Medulla oblongata (tissue), 1 donor: ENCODE measurements around the gene ANAPC2.

ENCODE experiments used
- DNase-seq: peaks from one replicate; pipeline ENCODE4 v3.0.0-alpha.2; 2015; ENCODE audit errors: extremely low spot score

The ANAPC2 gene

DNA sequence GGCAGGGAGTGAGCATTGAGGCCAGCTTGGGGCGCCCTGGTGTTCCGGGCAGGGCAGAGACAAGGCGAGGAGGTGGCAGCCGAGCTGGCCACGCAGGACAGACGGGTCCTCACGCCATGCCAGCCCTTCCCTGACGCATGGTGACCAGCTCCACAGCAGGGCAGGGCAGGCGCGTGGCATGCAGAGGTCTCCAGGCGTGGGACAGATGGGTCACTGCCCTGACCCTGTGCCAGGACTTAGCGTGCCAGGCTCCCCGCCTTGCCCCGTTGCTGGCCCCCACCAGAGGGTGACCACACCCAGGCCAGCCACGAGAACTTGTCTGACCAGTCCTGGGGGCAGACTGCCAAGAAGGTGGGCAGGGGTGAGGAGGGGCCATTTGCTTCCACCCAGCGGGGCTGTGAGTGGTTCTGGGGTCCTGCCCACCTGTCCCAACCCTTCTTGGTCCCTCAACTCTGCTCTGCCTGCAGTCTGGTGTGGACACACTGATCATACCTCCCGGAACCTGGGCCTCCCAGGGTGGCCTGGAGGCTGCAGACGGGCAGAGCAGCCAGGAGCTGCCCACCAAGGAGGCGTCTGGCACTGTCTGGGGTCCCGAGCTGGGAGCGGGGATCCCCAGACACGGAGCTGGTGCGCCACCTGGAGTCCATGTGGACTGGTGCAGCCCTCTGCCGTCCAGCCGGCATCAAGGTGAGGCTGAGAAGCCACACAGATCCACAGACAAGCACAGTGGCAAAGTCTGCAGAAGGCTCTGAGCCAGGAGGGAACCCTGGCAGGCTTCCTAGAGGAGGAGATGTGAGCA, 38.9 kb upstream of the ANAPC2 start, which contains the start of gene RNF224:
Gene RNF224 (plus strand): TSS at position 449 of the 799 bp plus-strand sequence. CDS start 834 bp downstream, outside the sequence.
- peak; percentile 71 for DNase-seq

DNA sequence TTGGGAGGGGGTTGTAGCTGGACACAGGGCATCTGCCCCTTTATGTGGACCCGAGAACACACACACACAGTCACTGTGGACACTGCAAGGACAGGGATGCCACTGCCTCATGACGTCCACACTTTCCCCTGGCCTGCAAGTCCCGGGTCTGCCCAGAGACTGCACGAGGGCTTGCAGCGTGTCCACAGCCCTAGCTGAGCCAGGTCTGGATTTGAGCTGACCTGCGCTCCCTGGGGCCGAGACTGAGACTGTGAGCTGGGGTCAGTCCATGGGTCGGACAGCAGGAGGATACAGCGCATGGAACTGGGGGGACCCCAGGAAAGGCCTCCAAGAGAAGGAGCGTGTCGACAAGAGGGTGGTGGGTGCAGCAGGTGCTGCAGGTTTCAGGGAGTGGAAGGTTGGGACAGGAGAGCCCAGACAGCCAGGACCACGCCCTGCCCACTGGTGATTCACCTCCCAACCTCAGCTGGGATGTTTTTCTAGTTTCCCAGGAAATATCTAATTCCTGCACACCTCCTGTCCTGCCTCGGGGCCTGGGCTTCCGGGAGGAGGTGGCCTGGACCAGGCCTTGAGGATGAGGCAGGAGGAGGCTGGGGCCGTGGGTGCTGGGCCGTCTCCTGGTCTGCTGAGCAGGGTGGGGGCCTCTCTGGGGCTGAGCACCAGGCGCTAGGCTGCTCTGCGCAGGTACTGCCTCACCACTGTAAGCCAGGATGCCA, 38.1 kb upstream of the ANAPC2 start:
- DNase-seq: no peak

DNA sequence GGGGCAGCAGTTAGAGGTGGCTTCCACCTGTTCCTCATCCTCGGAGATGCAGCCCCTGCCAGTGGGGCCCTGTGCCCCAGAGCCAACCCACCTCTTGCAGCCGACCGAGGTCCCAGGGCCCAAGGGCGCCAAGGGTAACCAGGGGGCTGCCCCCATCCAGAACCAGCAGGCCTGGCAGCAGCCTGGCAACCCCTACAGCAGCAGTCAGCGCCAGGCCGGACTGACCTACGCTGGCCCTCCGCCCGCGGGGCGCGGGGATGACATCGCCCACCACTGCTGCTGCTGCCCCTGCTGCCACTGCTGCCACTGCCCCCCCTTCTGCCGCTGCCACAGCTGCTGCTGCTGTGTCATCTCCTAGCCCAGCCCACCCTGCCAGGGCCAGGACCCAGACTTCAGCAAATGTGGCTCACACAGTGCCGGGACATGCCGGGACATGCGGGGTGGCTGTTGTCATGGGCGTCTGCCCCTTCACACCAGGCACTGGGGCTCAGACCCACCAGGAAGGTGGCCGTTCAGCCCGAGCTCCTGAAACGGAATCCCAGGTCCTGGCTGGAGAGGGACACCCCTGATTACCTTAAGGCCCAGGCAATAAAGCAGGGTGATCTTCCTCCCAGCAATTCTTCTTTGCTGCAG, 37.5 kb upstream of the ANAPC2 start:
- no peak for DNase-seq

DNA sequence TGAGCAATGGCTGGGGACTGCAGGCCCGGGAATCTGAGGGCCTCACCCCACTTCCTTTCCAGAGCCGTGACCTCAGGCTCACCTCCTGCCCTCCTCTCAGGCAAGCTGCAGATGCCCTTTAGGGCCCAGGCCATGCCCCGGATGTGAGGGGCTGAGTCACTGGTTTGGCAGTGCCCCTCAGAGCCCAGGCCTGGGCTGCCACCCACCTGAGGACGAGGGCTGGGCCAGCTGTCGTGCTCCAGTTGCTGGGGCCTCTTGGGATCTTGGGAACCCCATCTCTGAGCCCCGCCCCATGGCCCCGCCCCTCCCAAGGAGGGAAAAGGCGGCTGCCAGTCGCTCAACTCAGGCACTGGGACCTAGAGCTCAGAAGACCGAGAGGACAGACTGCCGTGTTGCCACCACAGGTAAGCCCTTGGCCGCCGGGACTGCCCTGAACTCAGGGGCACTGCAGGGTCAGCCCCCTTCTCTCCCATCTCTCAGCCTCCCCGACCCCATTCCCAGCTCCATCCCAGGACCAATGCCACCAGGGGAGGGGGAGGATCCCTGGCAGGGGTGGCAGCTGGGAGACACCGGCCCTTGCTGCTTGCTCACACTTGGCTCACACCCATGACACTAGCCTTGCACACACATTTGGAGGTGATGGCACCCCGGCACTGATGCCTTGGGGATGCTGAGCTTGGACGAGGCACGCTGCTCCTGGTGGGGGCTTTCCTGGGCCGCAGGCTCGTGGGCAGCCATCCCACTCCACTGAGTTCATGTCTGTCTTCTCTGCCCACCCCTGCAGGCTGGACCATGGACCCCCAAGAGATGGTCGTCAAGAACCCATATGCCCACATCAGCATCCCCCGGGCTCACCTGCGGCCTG, 36.7 kb upstream of the ANAPC2 start, which contains the start of gene CYSRT1:
Gene CYSRT1 (plus strand): TSS at position 345 of the 865 bp plus-strand sequence. CDS start 448 bp downstream, at position 793.
- no peak for DNase-seq

DNA sequence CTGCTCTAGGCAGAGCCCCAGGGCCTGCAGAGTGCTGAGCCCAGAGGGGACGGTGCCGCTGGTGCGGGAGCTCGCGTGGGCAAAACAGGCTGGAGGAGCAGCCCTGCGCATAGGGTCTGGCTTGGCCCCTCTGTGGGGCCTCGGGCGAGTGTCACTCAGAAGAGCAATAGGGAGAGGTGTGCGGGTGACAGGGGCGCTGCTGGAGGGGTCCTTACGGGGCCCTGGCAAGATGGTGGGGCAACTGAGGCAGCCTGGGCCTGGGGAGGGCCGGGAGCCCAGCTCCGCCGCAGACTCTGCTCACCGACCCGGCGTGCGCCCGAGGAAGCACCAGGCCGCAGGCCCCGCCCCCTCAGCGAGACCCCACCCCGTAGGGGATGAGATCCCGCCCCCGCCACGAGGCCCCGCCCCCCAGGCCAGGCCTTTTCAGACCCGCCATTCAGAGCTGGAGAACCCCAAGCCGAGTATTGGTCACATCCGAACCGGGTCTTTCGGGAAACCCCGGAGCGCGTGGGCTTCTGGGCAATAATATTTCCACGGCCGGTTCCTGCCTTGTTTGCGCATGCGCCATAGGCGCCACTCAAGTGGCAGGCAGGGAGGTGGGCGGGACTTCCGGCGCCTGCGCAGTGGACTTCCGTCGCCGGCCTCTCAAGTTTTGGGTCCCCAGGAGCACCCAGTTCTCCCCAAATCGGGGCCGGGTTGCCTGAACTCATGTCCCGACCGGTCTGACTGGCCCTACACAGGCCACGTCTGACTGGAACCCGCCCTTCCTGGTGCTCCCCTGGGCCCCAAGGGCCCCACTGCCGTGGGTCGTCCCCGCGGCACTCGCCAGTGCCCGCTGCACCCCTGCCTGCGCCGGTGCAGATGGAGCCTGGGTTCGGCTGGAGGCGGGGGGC, 35.0 kb upstream of the ANAPC2 start:
- peak; percentile 98 for DNase-seq

DNA sequence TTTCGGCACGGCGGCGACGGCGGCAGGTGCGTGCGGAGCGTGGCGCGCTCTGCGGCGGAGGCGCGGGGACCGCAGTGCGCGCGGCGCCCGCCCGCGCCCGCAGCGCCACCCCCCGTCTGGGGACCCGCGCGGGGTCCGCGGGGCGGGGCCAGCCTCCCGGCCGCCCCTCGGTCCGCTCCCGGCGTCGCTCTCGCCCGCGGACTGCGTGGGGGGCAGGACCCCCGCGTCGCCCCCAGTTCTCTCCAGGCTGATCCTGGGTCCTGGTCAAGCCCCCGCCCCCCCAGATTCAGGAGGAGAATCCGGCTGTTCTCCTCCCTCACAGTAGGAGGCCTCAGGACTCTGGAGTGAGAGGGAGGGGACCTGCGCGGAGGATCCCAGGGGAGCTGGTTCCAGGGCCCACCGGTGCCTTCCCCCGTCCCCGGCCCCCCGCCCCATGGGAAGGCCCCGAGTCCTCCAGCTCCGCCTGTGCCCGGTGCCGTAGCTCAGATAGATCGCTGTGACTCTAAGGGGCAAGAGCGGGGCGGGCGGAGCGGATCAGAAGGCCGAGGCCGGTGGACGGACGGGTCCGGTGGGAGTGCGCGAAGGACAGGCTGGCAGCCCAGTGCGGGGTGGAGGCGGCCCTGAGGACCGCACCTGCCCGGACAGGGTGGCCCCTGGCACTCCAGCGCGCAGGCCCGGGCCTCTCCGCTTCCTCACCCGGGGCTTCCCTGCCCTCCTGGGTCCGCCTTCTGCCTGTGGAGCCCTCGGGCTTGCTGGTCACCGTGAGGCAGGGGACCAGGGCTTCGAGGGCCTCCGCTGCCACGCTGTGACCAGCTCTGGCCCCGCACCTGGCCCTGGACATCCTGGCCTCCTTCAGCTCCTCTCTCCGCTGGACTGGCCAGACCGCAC, 34.1 kb upstream of the ANAPC2 start, which contains the start of gene RNF208:
Gene RNF208 (minus strand): TSS at position 51 of the 888 bp plus-strand sequence. CDS start 1,028 bp downstream, outside the sequence.
- DNase-seq: no peak

DNA sequence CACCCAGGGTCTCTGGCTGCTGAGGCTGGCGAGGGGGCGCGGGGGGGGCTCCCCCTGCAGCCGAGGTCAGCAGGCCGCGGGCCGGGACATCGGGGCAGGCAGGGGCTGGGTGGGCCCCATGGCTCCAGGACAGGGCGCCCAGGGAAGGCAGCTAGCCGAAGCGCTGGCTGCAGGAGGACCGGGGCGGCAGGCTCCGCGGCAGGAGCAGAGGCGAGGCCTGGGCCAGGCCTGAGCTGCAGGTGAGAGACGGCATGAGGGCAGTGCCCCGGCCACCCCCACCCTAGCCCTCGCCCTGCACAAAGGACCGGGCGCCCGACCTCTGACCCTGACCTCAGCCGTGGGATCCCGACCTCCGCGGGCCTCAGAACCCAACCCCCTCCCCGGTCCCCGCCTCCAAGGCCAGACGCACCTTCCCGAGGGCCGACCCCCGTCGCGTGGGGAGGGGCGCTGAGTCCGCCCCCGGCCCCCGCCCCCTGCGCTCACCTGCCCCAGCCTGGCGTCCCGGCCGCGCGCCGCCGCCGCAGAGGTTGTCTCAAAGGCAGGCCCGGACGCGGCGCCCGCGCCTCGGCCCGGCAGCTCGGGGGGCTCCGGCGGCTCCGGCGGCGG, 33.2 kb upstream of the ANAPC2 start:
- no peak for DNase-seq

DNA sequence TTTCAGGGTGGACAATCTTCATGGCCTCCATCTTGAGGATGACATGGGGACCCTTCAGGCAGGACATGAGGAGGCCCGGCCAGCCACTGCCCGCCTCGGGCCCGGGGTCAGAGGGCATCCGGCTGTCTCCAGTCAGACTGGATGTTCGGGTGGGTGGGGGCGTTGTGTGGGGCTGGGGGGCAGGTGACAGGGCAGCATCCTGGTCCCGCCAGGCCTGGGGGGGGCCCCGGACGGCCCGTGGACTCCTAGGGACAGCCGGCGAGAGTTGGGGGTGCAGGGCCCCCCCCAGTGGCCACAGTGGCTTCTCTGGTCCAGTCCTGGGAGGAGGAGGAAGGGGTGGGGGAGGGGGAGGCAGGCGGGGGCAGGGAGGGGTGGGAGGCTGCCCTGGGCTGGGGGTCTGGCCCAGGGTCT, 32.7 kb upstream of the ANAPC2 start:
- no peak for DNase-seq

DNA sequence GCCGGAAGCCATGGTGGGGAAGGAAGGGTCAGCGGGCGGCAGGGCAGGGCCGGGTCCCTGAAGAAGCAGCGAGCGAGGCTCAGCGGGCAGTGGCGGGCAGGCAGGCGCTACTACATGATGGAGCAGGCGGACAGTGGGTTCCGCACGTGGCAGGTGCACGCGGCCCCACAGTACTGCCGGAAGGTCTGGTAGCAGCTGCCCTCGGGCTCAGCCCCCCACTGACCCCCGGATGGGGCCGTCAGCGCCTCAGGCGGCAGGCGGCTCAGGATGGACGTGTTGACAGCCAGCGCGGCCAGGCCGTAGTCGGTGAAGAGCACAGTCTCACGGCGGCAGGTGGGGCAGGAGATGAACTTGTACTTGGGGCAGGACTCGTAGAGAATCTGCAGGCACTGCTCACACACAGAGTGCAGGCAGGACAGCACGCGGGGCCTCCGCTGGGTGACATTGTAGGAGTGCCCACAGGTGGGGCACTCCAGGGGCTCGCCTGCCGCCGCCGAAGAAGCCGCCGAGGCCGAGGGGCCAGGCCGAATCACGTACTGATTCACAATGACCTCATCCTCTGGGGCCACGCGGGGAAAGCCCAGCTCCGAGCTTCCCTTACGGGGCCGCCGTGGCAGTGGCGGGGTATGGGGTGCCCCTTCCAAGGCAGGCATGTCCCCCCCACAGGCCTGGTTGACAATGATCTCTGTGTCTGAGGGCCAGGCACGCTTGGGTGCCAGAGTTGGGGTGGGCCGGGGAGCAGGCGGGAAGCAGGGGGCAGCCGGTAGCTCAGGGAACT, 32.1 kb upstream of the ANAPC2 start:
- DNase-seq: no peak

DNA sequence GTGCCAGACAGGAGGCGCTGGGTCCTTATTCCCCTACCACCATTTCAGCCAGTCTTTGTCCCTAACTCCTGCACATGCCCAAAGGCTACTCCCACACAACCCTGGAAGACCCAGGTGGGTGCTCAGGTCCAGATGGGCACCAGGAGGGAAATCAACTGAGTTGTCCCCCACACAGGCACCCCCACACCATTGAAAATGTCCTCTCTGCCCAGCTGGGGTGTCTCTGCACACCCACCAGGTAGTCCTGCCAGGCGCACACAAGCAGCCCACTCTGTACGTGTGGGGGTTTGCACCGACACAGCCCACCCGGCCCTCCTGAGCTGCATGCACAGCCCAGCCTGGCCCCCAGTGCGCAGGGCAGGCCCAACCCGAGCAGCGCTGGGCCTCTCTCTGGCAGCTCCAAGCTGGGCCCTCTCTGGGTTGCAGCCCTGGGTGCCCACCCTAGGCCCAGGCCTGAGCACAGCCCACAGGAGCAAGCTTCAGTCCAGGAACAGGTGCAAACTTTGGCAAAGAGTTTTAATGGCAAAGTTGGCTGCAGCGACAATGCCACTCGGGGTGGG, 31.5 kb upstream of the ANAPC2 start:
- no peak for DNase-seq

DNA sequence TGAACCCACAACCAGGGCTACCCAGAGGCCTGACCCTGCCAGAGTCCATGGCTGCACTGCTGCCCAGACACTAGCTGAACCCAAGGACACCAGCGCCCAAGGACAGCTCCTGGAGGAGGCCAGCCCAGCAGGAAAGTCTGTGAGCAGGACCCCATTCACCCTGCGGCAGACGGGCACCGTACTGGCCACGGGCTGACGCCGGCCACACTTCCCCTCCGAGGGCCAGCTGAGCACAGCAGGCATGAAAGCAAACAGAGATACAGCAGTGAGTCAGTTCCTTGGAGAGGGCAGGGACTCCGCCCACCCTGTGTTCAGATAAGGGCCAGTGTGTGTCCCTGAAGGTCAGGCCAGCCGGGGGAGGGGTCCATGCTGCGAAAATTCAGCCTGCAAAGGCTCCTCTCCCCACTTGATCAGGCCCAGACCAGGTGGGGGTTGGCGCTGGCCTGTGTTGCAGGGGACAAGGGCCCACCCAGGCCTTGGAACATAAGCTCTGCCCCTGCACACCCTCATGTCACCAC, 30.5 kb upstream of the ANAPC2 start:
- DNase-seq: no peak

DNA sequence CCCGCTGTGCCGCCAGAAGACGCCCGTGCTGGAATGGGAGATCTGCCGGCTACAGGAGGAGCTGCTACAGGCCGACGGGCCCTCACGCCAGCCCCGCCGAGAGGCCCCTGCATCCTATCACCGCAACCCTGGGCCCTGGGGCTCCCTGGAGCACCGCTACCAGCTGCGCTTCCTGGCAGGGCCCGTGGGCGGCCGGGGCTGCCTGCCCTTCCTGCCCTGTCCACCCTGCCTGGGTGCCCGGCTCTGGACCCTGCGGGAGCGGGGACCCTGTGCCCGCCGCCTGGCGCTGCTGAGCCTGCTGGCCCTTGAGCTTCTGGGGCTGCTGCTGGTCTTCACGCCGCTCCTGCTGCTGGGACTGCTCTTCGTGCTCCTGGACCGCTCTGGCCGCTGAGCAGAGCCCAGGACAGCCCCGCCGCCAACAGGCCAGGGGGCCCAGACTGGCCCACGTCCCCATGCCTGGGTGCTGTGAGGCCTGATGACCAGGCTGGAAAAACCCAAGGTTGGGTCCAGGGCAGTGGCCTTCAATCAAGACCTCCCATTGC, 29.9 kb upstream of the ANAPC2 start:
- DNase-seq: no peak

DNA sequence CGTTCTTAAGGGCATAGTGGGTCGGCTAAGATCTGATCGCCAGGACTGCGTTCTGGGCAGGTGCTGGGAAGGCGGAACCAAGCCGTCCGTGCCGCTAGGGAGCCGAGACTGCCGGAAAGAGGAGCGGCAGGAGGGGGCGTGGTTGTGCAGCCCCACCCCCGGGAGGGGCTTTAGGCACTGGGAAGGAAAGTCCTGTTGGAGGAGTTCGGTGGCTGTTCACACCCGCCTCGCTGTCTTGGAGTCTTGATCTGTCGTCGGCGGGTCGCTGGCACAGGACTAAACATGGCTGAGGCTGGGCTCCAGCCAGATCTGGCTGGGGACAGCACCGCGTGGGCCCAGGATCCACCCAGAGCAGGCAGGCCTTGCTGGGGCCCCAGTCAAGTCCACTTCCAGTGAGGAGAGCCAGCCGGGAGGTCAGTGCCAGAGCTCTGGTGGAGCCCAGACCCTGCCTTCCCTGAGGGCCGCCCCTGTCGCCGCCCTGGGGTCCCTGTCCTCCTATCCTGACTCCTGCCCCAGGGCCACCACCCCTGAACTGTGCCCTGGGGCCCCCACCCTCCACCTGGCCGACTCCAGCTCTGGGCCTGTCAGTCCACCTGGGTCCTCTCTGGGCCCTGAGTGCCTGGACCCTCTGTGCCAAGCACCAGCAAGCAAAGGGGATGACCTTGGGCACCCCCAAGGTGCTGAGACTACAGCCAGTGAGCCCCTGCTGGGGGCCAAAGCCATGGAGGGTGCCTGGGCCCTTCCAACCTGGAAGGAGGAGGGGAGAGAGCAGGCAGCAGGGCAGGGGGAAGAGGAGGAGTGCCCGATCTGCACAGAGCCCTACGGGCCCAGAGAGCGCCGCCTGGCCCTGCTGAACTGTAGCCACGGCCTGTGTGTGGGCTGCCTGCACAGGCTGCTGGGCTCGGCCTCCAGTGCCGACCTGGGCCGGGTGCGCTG, 29.2 kb upstream of the ANAPC2 start:
- DNase-seq: no peak

DNA sequence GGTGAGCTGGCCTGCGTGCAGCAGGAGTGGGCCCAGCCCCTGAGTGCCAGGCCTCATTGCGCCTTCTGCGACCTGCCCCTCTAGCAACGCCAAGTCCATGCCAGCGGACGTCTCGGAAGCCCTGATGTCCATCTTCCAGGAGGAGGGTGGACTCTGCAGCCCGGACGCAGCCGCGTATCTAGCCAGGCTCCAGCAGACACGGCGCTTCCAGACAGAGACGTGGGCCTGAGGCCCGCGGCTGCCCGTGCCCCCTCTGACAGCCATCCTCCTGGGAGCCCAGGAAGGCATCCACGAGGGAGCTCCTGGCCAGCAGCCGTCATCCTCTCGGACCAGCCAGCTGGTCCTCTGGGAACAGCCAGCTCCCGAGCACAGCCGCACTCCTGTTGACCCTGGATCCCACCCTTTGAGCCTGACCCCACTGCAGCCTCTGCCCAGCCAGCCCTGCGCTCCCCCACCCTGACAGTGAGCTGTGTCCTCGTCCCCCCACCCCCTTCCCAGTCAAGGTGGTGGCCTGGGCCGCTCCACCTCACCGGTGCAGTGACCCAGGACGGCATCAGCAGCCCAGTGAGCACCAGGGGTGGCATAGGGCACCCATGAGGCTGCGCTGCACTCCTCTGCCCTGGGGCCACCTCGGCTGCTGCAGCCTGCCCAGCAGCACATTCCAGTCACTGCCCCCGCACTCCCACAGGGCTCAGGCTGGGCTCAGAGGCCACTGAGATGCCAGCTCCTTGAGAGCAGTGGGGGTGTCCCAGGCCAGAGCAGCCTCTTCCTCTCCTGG, 28.0 kb upstream of the ANAPC2 start:
- DNase-seq: no peak
